Measurements from ENCODE around the gene TMEM9B. TPM values are rescaled to one million over a fixed set of nuclear protein-coding genes. Genes with fewer than 3 reads are reported as not detected.

Gene TMEM9B
- total RNA-seq, 2 donors from 2014 or later, result 8.6 to 11.8 TPM

DNA sequence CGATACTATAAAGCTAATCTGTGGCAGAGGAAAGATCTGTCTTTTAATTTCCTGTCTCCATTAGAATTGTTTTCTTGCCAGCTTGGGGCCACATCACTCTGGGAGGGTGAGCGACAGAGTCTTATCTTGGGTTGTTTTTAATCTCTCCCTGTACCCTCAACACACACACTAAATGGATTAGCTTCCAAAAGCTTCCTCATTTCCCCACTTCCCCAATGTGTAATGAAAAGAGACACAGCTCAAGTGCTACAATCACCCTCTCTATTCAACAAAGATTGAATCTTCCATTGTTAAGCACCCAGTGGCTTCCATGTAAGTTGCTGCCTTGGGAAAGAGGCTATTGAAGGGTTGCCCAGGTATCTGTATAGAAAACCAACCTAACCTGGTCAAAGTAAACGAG is 15.4 kb downstream of the TMEM9B start:
- Mint-ChIP-seq H3K27ac (peak overlapping the region; percentile 34), H3K36me3 (ENCODE audit: low read depth) (peaks cover 23% of the 10 kb centered on the region), H3K4me1 (peaks cover 24% of the 10 kb centered on the region), H3K4me3 (no peak overlapping the region), H3K9me3 (no peaks in the 10 kb centered on the region), H3K27me3 (ENCODE audit: insufficient read depth) (no peaks in the 10 kb centered on the region)
- H3K9ac ChIP-seq (ENCODE audit: extremely low read depth, low read length, poor library complexity, severe bottlenecking), result no peak overlapping the region
- H3K4me1 ChIP-seq (ENCODE audit: control insufficient read depth, insufficient read depth, low read length), result peaks cover 5% of the 10 kb centered on the region
- no peaks in the 10 kb centered on the region for H3K27me3 ChIP-seq (ENCODE audit: control insufficient read depth, insufficient read depth, low read length, poor library complexity, severe bottlenecking)
- peaks cover 17% of the 10 kb centered on the region for H3K36me3 ChIP-seq (ENCODE audit: control insufficient read depth, insufficient read depth, low read length)
- no peak for DNase-seq
- H3K4me3 ChIP-seq (ENCODE audit: low read length), result no peak overlapping the region
- H3K27ac ChIP-seq (ENCODE audit: low read depth, low read length), result no peak overlapping the region
- H3K9me3 ChIP-seq (ENCODE audit: control insufficient read depth, low read length), result peaks cover 10% of the 10 kb centered on the region
- no peak for TF ChIP-seq CTCF (conservative IDR thresholded peaks at IDR 0.05)
- WGBS, 2 experiments (ENCODE audit: insufficient coverage in 1 of 2, insufficient read length in 1 of 2), result 79 to 90% methylated on average over 3 of the region's 3 CpGs

DNA sequence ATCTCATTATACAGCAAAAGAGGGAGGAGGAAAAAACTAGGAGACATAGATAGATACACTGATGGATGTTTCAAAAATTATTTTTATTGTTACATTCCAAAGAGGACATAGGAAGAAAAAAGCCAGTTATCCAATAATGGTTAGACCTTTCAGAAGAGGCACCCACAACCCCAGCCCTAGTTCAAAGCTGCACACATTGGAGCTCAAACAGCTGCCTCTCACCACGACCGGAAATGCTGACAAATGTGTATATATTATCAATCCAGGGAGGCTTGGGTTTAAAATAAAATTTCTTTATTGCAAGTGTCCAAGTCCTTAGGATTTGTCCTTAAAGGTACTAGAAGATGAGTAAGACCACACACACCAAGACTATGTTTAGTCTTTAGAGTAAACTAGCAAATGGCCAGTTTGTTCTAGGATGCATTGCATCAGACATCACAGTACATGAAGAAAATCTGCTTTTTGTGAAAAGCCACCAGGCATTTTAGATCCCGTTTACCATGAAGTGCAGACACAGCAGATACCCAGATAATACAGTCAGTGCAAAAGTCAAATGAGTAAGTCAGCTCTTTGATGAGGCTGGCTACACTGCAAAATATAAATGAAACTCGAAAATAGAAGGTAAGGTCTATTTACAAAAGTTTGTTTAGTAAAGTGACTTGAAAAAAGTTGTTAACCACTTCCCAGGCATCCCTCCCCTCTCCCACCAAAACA is 16.9 kb downstream of the TMEM9B start:
- 83 to 92% methylated on average over 1 to 4 of the region's 4 CpGs for WGBS, 2 experiments (ENCODE audit: insufficient coverage in 1 of 2, insufficient read length in 1 of 2)
- H3K9me3 Mint-ChIP-seq, result no peaks in the 10 kb centered on the region
- no peak overlapping the region for H3K4me3 Mint-ChIP-seq
- no peak overlapping the region for H3K27ac ChIP-seq (ENCODE audit: low read depth, low read length)
- no peaks in the 10 kb centered on the region for H3K27me3 Mint-ChIP-seq (ENCODE audit: insufficient read depth)
- peaks cover 5% of the 10 kb centered on the region for H3K4me1 ChIP-seq (ENCODE audit: control insufficient read depth, insufficient read depth, low read length)
- H3K27ac Mint-ChIP-seq, result no peak overlapping the region
- H3K4me3 ChIP-seq (ENCODE audit: low read length), result no peak overlapping the region
- H3K27me3 ChIP-seq (ENCODE audit: control insufficient read depth, insufficient read depth, low read length, poor library complexity, severe bottlenecking), result no peaks in the 10 kb centered on the region
- H3K36me3 ChIP-seq (ENCODE audit: control insufficient read depth, insufficient read depth, low read length), result peaks cover 2% of the 10 kb centered on the region
- no peak overlapping the region for H3K9ac ChIP-seq (ENCODE audit: extremely low read depth, low read length, poor library complexity, severe bottlenecking)
- DNase-seq, result no peak
- no peak for TF ChIP-seq CTCF (conservative IDR thresholded peaks at IDR 0.05)
- H3K4me1 Mint-ChIP-seq, result peaks cover 24% of the 10 kb centered on the region
- H3K9me3 ChIP-seq (ENCODE audit: control insufficient read depth, low read length), result peaks cover 10% of the 10 kb centered on the region
- peaks cover 10% of the 10 kb centered on the region for H3K36me3 Mint-ChIP-seq (ENCODE audit: low read depth)

- 80 to 100% methylated on average over 2 to 5 of the region's 5 CpGs for WGBS, 2 experiments (ENCODE audit: insufficient coverage in 1 of 2, insufficient read length in 1 of 2)
- Histone ChIP-seq H3K4me1 (ENCODE audit: control insufficient read depth, insufficient read depth, low read length) (no peaks in the 10 kb centered on the region), H3K4me3 (ENCODE audit: low read length) (no peak within 1 kb of the TSS), H3K27me3 (ENCODE audit: control insufficient read depth, insufficient read depth, low read length, poor library complexity, severe bottlenecking) (no peaks in the 10 kb centered on the region), H3K9me3 (ENCODE audit: control insufficient read depth, low read length) (peaks cover 10% of the 10 kb centered on the region), H3K36me3 (ENCODE audit: control insufficient read depth, insufficient read depth, low read length) (no peaks in the 10 kb centered on the region), H3K9ac (ENCODE audit: extremely low read depth, low read length, poor library complexity, severe bottlenecking) (no peak within 1 kb of the TSS), H3K27ac (ENCODE audit: low read depth, low read length) (no peak within 1 kb of the TSS)
- Mint-ChIP-seq H3K27ac (no peak within 1 kb of the TSS), H3K4me3 (no peak within 1 kb of the TSS), H3K4me1 (peaks cover 2% of the 10 kb centered on the region), H3K36me3 (ENCODE audit: low read depth) (peaks cover 2% of the 10 kb centered on the region), H3K27me3 (ENCODE audit: insufficient read depth) (peaks cover 16% of the 10 kb centered on the region), H3K9me3 (no peaks in the 10 kb centered on the region)
- no peak for DNase-seq
- TF ChIP-seq CTCF (conservative IDR thresholded peaks at IDR 0.05), result no peak
These were observed 21.6 kb downstream of the TMEM9B start, which contains the start of gene ASCL3 for GRCh38 chr11:8942518-8943066. Gene ASCL3 (minus strand): TSS chr11:8943016. CDS start chr11:8938161, 4,855 bp downstream.

All from endodermal cell (in vitro differentiated cells).